ENCODE measurements around the gene PFDN6.
"Not testable (repeated sequence)": the region's sequence is repeated elsewhere in the genome, so short reads cannot be mapped to it uniquely, and the experiment has no call there.

The PFDN6 gene

DNA sequence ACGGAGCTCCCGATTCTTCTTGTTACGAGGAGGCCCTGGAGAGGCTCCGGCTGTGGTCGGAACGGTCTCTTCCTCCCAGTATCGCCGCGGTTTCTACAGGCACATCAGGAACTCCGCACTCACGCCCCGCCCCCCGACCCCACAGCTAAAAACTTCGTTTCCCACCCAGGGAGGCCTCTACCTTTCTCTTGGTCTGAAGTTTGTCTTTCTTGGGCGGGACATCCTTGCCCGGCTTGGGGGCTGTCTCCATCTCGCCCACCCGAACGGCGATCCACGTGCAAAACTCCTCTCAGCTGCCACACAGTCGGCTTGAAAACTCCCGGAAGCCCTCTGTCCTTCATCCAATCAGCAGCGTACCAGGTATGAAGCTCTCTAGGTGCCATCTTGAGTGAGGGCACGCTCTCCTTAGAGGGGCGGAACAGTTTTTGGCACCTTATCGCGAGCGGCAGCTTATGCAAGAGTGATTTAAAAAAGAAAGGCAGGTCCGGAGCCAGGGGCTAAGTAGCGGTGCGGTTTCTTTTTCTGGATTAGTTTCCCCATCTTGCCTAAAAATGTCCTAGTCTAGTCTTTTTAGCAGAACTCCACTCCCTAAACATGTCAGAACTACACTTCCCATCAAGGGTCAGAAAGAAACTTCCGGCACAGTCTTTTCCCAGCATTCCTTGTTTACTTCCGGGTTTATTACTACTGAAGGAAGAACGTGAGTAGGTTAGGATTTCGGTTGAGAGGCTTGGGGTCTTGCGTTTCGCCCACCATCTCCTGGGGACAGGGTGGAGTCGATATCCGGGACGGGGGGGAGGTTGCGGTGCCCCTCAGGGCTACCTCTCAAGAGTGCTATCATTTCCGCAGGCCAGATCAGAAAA is at the start of gene PFDN6, which contains the start of gene WDR46:
PFDN6 (plus strand) TSS at position 681 of the 863 bp plus-strand sequence. CDS start 256 bp downstream, outside the sequence.
WDR46 (minus strand) TSS at position 319 of the 863 bp plus-strand sequence; CDS start at position 250, 69 bp downstream.
- peak; percentile 62 to 92 for DNase-seq

DNA sequence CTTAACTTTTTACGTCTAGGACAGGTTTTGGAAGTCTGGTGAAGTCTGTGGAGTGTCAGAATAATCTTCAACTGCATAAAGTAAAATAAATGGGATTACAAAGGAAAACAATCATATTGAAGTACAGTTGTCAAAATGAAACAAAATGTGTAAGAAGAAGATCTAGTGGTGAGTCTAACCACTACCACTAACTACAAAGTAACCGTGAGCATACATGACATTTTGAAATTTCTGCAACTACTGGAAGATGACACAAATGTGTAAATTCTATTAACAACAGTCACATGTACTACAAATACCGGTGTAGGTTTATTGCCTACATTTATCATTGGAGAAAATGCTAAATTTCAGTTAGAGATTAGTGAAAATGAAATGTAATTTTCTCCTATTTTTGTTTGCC is 47.4 kb upstream of the PFDN6 start:
- DNase-seq, result no peak

DNA sequence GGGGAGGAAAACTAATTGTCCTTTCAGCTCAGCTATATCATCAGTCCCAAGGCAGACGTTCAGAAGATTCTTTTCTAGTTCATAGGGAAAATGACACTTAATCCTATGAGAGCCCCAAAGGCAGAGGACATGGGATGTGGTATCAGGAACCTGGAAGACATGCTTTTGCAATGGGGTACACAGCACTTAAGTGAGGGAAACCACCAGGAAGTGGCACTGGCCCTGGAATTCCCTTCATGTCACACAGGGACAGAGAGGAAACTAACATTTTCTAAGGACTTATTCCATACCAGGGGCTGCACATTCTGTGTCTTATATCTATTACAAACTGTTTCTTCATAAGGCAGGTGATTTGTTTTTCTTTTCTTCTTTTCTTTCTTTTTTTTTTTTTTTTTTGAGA is 45.9 kb upstream of the PFDN6 start:
- no peak for DNase-seq

DNA sequence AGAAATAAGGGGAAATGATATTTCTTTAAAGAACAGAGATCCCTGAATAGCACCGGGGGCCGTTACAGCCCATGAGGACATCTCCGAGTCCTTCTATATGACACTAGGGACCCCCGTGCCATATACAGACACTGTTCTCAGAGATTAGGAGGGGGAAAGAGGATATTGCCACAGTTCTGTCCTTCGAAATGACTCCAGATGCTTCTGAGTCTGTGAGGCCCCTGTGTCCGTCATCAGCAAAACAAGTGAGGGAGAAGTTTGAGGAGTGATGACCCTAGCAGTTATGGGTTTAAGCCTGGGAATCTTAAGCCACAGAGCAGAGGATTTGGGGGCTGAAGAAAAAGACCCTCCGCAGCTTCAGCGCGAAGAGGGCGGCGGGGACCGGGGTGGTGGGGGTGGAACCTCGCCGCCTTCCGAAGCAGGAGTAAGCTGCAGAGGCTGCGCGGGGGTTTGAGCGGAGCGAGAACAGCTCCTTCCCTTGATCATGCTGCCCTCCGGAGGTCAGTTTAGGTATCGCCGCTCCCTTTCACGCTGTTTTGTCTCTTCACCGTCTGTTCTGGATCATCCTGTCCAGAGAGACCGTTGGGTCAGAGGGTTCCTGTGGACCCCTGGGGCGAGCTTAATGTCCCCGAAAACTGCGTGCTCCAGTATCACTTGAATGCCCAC is 41.3 kb upstream of the PFDN6 start:
- DNase-seq, result peak; percentile 75 to 92

DNA sequence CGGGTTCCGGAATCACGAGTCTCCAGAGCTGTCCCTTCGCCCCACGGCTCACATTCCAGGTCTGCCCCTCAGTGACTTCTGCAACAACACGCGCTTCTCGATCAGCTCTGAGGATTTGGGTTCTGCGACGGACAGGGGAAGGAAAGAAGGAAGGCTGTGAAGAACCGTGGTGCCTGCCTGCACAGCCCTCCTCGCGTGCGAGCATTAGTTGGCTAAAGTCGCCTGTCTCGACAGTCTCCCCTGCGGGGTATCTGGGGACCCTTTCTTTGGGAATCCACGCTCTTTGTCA is 40.8 kb upstream of the PFDN6 start:
- no peak for DNase-seq

DNA sequence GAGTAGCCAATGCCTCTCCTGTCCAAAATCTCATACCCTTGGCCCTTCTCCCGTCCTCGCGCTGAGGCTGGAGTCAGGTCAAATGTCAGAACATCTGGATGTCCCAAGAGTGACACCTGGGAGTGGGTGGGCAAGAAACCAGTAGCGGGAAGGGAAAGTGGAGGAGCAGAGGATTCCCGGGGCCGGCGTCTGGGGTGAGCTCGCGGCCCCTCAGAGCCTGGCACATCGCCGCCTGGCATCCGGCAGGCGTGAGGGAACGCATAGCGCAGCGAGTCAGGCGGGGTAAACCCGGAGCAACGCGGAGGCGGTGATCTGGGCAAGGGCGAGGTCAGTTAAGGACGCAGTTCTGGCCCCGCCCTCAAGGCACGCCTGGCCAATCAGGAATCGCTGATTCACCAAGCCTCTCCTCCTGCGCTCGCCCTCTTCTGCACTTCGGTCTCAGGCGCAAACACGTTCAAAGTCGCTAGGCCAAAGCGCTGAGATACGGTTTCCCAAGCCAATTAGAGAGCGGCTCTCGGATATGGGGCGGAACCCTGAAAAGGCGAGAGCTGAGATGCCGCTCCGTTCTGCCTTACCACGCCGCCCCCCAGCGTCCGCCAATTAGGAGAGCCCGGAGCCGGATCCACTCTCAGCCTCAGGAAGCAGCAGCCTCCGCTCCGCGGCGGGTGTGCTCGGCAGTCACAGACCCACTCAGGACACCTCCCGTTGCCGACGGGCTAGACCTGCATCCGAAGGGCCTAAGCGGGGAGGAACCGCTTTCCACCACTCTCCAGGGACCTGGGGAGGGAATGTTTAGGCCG is 40.3 kb upstream of the PFDN6 start:
- DNase-seq, result peak; percentile 94 to 95

DNA sequence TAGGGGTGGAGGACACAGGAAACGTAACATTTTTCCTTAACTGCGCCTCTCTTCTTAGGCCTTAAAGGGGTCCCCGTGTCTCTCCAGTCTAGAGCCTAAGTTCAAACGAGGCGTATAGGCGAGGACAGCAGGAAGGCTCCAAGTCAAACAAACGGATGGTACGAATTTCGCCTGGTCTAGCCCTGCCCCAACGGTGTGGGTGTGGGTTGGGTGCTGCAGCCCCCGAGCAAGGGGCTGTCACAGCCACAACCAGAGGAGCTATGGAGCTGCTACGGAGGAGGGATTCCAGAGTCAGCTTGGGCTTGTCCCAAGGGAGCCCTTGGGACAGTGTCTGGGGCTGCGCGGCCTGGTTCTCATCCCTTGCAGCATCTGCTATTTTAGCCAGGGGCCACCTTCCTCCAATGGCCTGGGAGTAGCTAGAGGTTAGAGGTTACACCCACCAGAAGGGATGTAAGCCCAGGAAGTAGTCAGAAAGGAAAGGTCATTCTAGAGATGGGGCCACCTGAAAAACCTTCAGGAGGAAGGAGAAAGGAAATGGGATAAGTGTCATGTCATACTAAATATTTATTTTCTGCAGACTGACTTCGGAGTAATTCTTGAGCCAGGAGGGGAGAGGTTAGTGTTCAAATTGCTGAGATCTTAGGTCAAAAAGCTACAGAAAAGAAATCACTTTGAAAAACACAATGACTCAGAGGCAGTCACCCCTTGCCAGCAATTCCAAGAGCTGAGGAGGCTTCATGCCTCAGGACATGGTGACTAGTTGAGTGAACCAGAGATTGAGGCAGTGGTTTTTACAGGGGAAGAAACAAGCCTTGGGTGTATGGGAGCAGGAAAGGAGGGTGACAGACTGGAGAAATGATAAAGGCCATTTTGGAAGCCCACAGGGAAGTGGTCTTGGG is 39.4 kb upstream of the PFDN6 start:
- DNase-seq, result no peak

DNA sequence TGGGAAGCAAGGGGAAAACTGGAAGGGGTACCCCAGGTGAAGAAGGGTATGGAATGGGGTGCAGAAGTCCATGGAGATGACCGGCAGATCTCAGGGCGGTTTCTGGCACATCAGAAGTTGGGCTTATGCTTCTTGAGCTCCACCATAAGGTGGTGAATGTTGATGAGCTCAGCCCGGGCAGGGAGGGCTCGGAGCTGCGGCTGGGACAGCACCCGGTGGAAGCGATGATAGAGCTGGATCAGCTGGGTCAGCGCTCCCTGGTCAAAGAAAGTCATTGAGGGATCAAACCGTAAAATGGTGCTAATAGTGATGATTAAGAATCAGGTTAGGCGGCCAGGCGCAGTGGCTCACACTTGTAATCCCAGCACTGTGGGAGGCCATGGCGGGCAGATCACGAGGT is 38.7 kb upstream of the PFDN6 start:
- DNase-seq, result no peak

DNA sequence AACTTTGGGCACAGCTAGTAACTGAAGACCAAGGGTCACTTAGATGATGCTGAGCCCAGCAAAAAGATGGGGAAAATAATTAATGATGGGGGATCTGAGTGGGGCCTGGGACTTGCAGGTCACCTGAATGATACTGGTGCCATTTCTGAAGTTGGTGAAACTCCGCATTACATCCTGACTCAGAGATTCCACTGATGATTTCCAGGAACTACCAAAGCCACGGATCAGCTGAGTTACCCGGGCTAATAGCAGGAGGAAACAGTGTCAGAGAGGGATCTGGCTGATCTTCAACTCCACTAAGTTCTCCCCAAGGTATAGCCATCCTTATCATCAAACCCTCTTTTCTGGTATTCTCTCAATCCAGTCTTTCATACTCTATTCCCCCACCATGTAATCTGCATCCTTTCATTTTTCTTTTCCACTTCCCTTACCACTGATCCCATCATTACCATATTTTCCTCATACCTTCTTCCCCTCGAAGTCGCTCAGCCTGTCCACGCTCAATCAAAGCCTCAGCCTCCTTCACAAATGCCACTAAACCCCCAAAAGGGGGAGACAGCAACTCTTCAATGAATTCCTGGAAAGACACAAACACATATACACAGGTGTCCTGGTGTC is 37.9 kb upstream of the PFDN6 start:
- DNase-seq, result no peak

DNA sequence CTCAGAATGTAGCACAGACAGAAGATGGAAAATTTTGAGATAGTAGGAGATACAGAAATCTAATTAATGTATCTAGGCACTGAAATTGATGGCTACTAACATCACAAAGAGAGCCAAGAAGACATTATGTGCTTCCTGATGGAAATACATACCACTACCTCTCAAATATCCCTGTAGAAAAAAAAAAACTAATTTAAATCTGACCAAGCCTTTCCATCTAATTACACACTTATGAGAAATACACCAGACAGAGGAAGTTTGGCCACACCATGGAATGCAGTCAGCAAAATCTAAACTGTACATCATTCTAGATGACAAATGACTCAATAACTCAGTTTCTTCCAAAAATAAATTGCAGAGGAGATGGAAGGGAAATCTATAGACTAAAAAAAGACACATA is 36.6 kb upstream of the PFDN6 start:
- DNase-seq, result no peak

DNA sequence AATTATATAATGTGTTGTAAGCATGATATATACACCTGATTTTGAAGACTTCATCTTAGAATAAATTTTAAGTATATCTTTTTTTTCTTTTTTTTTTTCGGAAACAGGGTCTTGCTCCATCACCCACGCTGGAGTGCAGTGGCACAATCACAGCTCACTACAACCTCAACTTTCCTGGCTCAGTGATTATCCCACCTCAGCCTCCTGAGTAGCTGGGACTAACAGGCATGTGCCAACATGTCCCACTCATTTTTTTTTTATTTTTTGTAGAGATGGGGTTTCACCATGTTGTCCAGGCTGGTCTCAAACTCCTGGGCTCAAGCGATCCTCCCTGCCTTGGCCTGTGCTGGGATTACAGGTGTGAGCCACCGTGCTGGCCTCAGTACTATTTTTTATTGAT is 34.8 kb upstream of the PFDN6 start:
- no peak for DNase-seq

DNA sequence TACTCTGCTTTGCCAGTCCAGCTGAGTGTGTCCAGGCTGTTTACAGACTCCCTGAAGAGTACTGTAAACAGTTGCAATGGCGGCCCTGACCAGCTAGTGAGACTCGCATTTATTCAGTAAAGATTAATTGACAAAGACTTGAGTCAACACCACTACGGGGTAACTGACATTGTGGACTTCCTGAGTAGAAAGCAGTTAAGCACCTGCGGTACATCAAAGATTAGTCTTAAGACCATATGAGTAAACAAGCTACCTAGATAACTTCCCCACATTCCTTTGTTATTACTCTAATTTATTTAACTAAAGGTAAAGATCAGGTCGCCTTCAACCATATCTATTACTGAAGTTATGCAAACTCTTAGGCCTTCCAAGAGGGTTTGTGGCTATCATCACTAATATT is 30.4 kb upstream of the PFDN6 start:
- DNase-seq, result no peak

DNA sequence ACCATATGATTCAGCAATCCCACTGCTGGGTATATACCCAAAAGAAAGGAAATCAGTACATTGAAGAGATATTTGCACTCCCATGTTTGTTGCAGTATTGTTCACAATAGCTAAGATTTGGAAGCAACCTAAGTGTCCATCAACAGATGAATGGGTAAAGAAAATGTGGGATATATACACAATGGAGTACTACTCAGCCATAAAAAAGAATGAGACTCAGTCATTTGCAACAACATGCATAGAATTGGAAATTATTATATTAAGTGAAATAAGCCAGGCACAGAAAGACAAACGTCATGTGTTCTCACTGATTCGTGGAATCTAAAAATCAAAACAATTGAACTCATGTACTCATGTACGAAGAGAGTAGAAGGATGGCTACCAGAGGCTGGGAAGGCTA is 26.9 kb upstream of the PFDN6 start:
- not testable (repeated sequence) for DNase-seq

DNA sequence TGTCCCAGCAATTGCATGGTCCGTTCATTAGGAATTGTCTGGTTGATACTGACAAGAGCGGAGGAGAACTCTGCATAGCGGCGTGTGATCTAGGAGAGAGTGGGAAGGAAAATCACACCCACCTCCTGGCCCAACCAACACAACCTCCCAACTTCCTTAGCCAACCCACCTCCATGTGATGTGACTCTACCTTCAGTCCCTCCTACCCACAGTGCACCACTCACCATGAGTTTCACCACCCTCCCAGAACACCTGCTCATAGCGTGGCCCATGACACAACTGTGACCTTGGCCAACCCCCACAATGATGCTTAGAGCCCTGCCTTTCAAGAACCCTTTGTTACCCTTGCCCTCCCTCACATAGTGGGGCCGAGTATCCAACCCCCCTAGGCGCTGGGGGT is 25.4 kb upstream of the PFDN6 start:
- DNase-seq, result no peak

DNA sequence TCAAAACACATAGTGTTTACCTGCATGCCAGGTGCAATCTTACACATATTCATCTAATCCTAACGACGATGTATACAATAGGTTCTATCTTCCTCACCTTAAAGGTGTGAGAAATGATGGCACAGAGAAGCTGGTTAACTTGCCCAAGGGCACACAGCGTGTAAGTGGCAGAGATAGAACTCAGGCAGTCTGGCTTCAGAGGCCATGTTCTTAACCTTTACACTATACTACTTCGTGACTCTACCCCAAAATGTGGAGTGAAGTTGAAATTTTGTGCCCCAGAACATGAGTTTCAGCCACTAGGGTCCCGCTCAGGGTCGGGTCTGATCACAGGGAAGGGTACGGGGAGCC is 18.3 kb upstream of the PFDN6 start:
- no peak for DNase-seq

DNA sequence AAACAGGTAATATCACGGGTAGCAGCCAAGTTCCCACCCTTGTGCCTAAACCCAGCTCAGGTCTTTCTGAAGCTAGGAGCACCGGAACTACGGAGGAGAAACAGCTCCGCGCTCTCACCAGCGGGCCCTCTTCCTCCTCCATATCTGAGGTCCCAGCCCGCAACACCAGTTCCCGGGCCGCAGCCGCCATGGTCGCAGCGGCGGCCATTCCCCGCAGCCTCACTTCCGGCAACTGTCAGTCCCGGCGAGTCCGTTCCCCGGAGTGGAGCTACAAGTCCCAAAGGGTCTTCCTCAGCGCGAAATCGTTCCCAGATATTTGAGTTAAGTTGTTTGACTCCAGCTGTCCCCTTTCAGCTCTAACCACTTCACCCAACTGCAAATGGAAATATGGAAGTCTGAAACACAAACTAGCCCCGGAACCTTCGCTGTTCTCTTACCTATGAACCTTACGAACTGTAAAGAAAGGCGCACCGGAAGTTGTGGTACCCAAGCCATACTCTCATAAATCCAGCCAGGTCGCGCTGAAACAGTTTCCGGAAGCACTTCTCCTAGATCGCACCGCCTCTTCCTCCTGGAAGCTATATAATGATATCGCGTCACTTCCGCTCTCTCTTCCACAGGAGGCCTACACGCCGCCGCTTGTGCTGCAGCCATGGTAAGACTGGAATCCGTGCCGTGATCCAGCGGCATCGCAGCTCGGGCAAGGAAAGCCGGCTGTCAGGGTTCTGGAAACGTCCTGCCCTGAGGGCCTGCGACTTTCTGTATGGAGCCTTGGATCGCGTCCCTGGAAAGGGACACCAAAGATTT is 17.7 kb upstream of the PFDN6 start, which contains the start of the genes RPS18 and VPS52:
RPS18 (plus strand) TSS at position 608 of the 807 bp plus-strand sequence; CDS start at position 653, 45 bp downstream.
VPS52 (minus strand) TSS at position 409 of the 807 bp plus-strand sequence; CDS start at position 208, 201 bp downstream.
- peak; percentile 92 to 97 for DNase-seq

DNA sequence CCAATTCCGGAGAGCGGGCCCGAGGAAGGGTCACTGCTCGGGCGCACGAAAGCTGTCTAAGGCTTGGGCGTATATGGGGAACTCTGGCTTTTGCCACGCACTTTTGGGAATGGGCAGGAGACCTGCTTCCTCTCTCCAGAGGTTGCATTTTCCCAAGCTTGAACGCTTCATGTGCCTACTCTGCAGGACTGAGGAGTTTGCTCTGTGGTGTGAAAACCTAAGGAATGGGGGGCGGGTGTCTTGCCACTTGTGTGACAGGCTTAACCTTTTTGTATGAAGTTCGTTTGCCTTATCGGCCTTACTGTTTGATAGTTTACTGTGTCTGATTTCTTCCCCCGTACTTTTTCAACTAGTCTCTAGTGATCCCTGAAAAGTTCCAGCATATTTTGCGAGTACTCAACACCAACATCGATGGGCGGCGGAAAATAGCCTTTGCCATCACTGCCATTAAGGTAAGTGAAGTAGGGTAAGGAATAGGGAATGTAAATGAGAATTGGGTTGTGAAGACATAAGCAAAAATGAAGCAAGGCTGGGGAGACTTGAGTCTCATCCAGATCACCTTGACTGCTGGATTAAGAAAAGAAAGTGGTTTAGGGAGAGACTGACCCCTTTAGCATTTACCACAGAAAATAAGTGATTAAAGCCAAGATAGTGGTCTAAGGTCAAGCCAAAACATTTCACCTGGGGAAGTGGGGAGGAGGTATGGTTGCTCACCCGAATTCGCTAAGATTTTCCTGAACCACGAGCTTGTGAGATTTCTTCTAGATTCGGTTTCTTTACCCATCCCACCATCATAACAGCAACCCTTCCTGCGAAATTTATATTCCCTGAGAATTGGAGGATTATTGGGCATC is 16.9 kb upstream of the PFDN6 start:
- no peak for DNase-seq

DNA sequence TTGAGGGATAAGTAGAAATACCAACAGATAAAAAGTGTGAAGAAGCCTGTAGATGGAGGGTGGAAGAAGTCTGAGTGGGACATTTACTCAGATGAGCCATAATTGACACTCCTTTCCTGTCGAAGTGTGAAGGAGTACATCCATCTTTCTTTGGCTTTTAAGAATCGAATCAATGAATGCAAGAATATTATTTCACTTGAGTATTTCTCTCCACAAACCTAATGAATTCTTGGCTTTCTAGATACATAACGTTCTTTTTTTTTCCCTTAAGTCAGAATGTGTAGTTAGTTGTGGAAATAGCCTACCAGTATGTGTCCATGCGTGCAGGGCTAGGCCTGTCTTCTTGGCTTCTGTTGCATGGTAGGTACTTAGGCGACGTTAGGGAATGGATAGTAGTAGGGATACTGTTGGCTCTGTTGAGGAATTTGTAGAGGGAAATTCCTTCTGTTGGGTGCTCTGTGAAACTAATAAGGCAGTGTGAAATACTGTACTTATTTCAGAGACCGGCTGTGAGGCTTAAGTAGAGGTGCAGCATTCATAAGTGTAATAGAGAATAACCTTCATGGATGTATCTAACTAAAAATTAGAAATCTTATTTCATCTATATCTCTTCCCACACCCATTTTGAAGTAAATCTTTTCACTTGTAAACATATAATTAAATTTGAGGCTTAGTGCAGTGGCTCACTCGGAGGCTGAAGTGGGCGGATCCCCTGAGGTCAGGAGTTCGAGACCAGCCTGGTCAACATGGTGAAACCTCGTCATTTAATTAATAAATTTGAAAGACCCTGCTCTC is 16.1 kb upstream of the PFDN6 start:
- DNase-seq, result no peak

Measured in NCI-H187 (cell line).